ENCODE results near the gene LHFPL6. TPM values are rescaled to one million over a fixed set of nuclear protein-coding genes. Genes with fewer than 3 reads are reported as not detected.

LHFPL6 gene
- total RNA-seq, 4 donors from 2014 or later, result 1.8 to 14.2 (median 9.0) TPM

DNA sequence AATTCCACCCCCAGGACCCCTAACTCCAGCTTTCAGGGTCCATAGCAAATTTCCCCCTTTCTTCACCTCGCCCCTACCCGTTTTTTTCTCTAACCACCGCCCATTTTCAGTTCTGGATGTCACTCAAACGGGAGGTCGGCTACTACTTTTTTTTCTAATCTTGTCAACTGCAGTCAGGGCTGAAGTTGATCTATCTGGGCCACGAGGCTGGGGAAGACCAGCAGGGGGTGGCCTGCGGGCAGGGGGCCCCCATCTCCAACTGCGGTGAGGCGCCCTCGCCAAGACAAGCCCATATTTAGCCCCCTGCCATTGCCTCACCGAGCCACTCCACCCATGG is 748 bp downstream of the LHFPL6 start:
- Histone ChIP-seq H3K36me3 (no peaks in the 10 kb centered on the region), H3K9me3 (no peaks in the 10 kb centered on the region), H3K27ac (peak overlapping the region; percentile 51 to 86 (median 80)), H3K27me3 (no peaks in the 10 kb centered on the region), H3K4me1 (peaks cover 0 to 9% (median 2%) of the 10 kb centered on the region in 4 donors), H3K4me3 (peak overlapping the region; percentile 50 to 83 (median 67))
- TF ChIP-seq, protein P1, sequence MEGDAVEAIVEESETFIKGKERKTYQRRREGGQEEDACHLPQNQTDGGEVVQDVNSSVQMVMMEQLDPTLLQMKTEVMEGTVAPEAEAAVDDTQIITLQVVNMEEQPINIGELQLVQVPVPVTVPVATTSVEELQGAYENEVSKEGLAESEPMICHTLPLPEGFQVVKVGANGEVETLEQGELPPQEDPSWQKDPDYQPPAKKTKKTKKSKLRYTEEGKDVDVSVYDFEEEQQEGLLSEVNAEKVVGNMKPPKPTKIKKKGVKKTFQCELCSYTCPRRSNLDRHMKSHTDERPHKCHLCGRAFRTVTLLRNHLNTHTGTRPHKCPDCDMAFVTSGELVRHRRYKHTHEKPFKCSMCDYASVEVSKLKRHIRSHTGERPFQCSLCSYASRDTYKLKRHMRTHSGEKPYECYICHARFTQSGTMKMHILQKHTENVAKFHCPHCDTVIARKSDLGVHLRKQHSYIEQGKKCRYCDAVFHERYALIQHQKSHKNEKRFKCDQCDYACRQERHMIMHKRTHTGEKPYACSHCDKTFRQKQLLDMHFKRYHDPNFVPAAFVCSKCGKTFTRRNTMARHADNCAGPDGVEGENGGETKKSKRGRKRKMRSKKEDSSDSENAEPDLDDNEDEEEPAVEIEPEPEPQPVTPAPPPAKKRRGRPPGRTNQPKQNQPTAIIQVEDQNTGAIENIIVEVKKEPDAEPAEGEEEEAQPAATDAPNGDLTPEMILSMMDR (IDR thresholded peaks at IDR 0.05), result no peak
- no peak for DNase-seq

GRCh38 chr13:39601636-39602035 is 1.4 kb downstream of the LHFPL6 start:
- Histone ChIP-seq H3K36me3 (no peaks in the 10 kb centered on the region), H3K9me3 (no peaks in the 10 kb centered on the region), H3K4me1 (peaks cover 0 to 9% (median 2%) of the 10 kb centered on the region in 4 donors), H3K27ac (no peak overlapping the region), H3K4me3 (peak overlapping the region in 2 of 4 donors; percentile 82 to 83), H3K27me3 (no peaks in the 10 kb centered on the region)
- TF ChIP-seq, protein P1 (IDR thresholded peaks at IDR 0.05), result no peak
- no peak for TF ChIP-seq POLR2A (IDR thresholded peaks at IDR 0.05)
- DNase-seq, result no peak

- H3K36me3 ChIP-seq, result no peaks in the 10 kb centered on the region
- peak overlapping the region in 2 of 4 donors; percentile 8 to 21 for H3K4me3 ChIP-seq
- TF ChIP-seq, protein P1 (IDR thresholded peaks at IDR 0.05), result no peak
- TF ChIP-seq POLR2A (IDR thresholded peaks at IDR 0.05), result no peak
- no peak for DNase-seq
- H3K4me1 ChIP-seq, result peaks cover 0 to 9% (median 2%) of the 10 kb centered on the region in 4 donors
- H3K9me3 ChIP-seq, result no peaks in the 10 kb centered on the region
- H3K27ac ChIP-seq, result no peak overlapping the region
- H3K27me3 ChIP-seq, result no peaks in the 10 kb centered on the region
Observed at GRCh38 chr13:39600766-39601165, 2.2 kb downstream of the LHFPL6 start.

- TF ChIP-seq, protein P1 (IDR thresholded peaks at IDR 0.05), result no peak
- TF ChIP-seq POLR2A (IDR thresholded peaks at IDR 0.05), result no peak
Observed at GRCh38 chr13:39599842-39600241, 3.2 kb downstream of the LHFPL6 start.

DNA sequence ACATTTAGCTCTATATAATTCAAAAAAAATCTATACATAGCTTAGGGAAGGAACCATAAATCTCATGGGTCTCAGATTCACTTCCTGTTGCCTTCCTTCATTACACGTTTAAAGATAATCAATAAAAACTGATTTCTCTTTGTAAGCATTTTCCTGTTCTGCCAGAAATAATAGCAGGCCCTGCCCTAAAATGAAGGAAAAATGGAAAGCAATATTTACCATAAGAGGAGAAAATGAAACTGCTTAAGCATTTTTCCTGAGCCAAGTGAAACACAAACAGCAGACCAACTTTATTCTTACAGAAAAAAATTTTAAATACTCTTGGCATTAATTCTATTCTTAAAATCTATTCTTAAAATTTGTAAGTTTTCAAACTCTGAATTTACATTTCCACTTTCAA is 4.0 kb downstream of the LHFPL6 start:
- no peak overlapping the region for H3K4me3 ChIP-seq
- no peaks in the 10 kb centered on the region for H3K36me3 ChIP-seq
- no peak for DNase-seq
- H3K9me3 ChIP-seq, result no peaks in the 10 kb centered on the region
- no peaks in the 10 kb centered on the region for H3K27me3 ChIP-seq
- peaks cover 0 to 9% (median 2%) of the 10 kb centered on the region in 4 donors for H3K4me1 ChIP-seq
- no peak overlapping the region for H3K27ac ChIP-seq
- TF ChIP-seq, protein P1 (IDR thresholded peaks at IDR 0.05), result no peak

More at GRCh38 chr13:39599842-39600241, 3.2 kb downstream of the LHFPL6 start:
- no peaks in the 10 kb centered on the region for H3K27me3 ChIP-seq
- DNase-seq, result no peak
- H3K36me3 ChIP-seq, result no peaks in the 10 kb centered on the region
- no peaks in the 10 kb centered on the region for H3K9me3 ChIP-seq
- H3K27ac ChIP-seq, result no peak overlapping the region
- no peak overlapping the region for H3K4me3 ChIP-seq
- peaks cover 0 to 9% (median 2%) of the 10 kb centered on the region in 4 donors for H3K4me1 ChIP-seq

GRCh38 chr13:39597838-39598237 is 5.2 kb downstream of the LHFPL6 start:
- Histone ChIP-seq H3K27ac (no peak overlapping the region), H3K36me3 (no peaks in the 10 kb centered on the region), H3K4me1 (peaks cover 0 to 4% (median 0%) of the 10 kb centered on the region in 4 donors), H3K9me3 (no peaks in the 10 kb centered on the region), H3K4me3 (no peak overlapping the region), H3K27me3 (no peaks in the 10 kb centered on the region)
- TF ChIP-seq, protein P1 (IDR thresholded peaks at IDR 0.05), result no peak
- no peak for TF ChIP-seq POLR2A (IDR thresholded peaks at IDR 0.05)
- DNase-seq, result no peak

Data from Peyer's patch (tissue), 4 donors.